Measurements from ENCODE around the gene FBXO5.
"Not testable (repeated sequence)": the region's sequence is repeated elsewhere in the genome, so short reads cannot be mapped to it uniquely, and the experiment has no call there.

Gene FBXO5

GRCh38 chr6:153003366-153003690 is 20.5 kb upstream of the FBXO5 start:
- no peak for DNase-seq (ENCODE audit: low read depth)
- peak overlapping the region; percentile 98 for H3K4me3 ChIP-seq (ENCODE audit: low read depth, low read length)
- TF ChIP-seq CTCF (IDR thresholded peaks at IDR 0.05; ENCODE audit: low read depth, low read length, missing control alignments) = no peak

- peak; percentile 90 for DNase-seq (ENCODE audit: low read depth)
- TF ChIP-seq CTCF (IDR thresholded peaks at IDR 0.05; ENCODE audit: low read depth, low read length, missing control alignments) = no peak
- peak within 1 kb of the TSS; percentile 98 for H3K4me3 ChIP-seq (ENCODE audit: low read depth, low read length)
These were observed 19.9 kb upstream of the FBXO5 start, which contains the start of gene MTRF1L for GRCh38 chr6:153002613-153003365. TSS of gene MTRF1L (minus strand) at chr6:153002709. CDS start at chr6:153002685, 24 bp downstream.

GRCh38 chr6:153001767-153002612 is 19.1 kb upstream of the FBXO5 start:
- no peak for TF ChIP-seq CTCF (IDR thresholded peaks at IDR 0.05; ENCODE audit: low read depth, low read length, missing control alignments)
- DNase-seq (ENCODE audit: low read depth) = no peak

GRCh38 chr6:153000790-153001189 is 17.9 kb upstream of the FBXO5 start:
- not testable (repeated sequence) for DNase-seq (ENCODE audit: low read depth)
- peak overlapping the region; percentile 98; the same call in 1 of the 2 replicates for H3K4me3 ChIP-seq (ENCODE audit: low read depth, low read length)

More at GRCh38 chr6:153001767-153002612, 19.1 kb upstream of the FBXO5 start:
- H3K4me3 ChIP-seq (ENCODE audit: low read depth, low read length) = peak overlapping the region; percentile 98

GRCh38 chr6:153000243-153000642 is 17.4 kb upstream of the FBXO5 start:
- DNase-seq (ENCODE audit: low read depth) = no peak
- H3K4me3 ChIP-seq (ENCODE audit: low read depth, low read length) = no peak overlapping the region; the same call in 1 of the 2 replicates
- TF ChIP-seq CTCF (IDR thresholded peaks at IDR 0.05; ENCODE audit: low read depth, low read length, missing control alignments) = no peak

GRCh38 chr6:152999538-152999937 is 16.7 kb upstream of the FBXO5 start:
- H3K4me3 ChIP-seq (ENCODE audit: low read depth, low read length); DNase-seq (ENCODE audit: low read depth): not testable (repeated sequence)

GRCh38 chr6:152993847-152994246 is 11.0 kb upstream of the FBXO5 start:
- TF ChIP-seq CTCF (IDR thresholded peaks at IDR 0.05; ENCODE audit: low read depth, low read length, missing control alignments) = no peak
- H3K4me3 ChIP-seq (ENCODE audit: low read depth, low read length) = no peak overlapping the region
- DNase-seq (ENCODE audit: low read depth) = no peak
